ENCODE results near the gene FKBP11.
A peak's percentile ranks its signal among the peaks of the same experiment; 100 is the strongest.
"Not testable (repeated sequence)": the region's sequence is repeated elsewhere in the genome, so short reads cannot be mapped to it uniquely, and the experiment has no call there.

The FKBP11 gene

GRCh38 chr12:48882315-48882687, 43.0 kb downstream of the FKBP11 start:
- in situ Hi-C loops (cut with HindIII; ENCODE audit: low sequenced_read_pairs), result no loop called here

GRCh38 chr12:48881686-48882314, 43.5 kb downstream of the FKBP11 start:
- TF ChIP-seq, protein P1, sequence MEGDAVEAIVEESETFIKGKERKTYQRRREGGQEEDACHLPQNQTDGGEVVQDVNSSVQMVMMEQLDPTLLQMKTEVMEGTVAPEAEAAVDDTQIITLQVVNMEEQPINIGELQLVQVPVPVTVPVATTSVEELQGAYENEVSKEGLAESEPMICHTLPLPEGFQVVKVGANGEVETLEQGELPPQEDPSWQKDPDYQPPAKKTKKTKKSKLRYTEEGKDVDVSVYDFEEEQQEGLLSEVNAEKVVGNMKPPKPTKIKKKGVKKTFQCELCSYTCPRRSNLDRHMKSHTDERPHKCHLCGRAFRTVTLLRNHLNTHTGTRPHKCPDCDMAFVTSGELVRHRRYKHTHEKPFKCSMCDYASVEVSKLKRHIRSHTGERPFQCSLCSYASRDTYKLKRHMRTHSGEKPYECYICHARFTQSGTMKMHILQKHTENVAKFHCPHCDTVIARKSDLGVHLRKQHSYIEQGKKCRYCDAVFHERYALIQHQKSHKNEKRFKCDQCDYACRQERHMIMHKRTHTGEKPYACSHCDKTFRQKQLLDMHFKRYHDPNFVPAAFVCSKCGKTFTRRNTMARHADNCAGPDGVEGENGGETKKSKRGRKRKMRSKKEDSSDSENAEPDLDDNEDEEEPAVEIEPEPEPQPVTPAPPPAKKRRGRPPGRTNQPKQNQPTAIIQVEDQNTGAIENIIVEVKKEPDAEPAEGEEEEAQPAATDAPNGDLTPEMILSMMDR (IDR thresholded peaks at IDR 0.05; ENCODE audit: low read depth, low read length), result no peak
- H3K4me3 ChIP-seq (ENCODE audit: low read depth, low read length), result no peak overlapping the region
- DNase-seq (ENCODE audit: low read depth, low spot score), result no peak
- in situ Hi-C loops (cut with HindIII; ENCODE audit: low sequenced_read_pairs), result no loop called here

More at GRCh38 chr12:48882315-48882687, 43.0 kb downstream of the FKBP11 start:
- TF ChIP-seq, protein P1 (IDR thresholded peaks at IDR 0.05; ENCODE audit: low read depth, low read length), result no peak
- H3K4me3 ChIP-seq (ENCODE audit: low read depth, low read length), result no peak overlapping the region
- DNase-seq (ENCODE audit: low read depth, low spot score), result peak; percentile 12

DNA sequence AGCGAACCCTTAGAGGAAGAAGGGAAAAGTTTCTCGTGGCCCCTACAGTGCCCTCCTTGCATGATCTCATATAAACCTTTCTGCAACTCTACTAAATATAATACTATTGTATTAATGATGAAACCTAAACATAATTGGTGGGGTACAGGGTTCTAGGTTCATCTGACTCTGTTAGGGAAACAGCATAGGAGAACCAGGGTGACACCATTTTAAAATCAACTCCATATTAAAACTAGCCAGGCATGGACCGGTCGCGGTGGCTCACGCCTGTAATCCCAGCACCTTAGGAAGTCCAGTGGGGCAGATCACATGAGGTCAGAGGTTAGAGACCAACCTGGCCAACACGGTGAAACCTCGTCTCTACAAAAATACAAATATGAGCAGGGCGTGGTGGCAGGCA, 44.6 kb downstream of the FKBP11 start:
- in situ Hi-C loops (cut with HindIII; ENCODE audit: low sequenced_read_pairs), result no loop called here
- TF ChIP-seq, protein P1 (IDR thresholded peaks at IDR 0.05; ENCODE audit: low read depth, low read length), result no peak
- no peak for DNase-seq (ENCODE audit: low read depth, low spot score)
- H3K4me3 ChIP-seq (ENCODE audit: low read depth, low read length), result no peak overlapping the region

- in situ Hi-C loops (cut with HindIII; ENCODE audit: low sequenced_read_pairs), result no loop called here
- TF ChIP-seq, protein P1 (IDR thresholded peaks at IDR 0.05; ENCODE audit: low read depth, low read length), result no peak
- DNase-seq (ENCODE audit: low read depth, low spot score), result no peak
- no peak overlapping the region for H3K4me3 ChIP-seq (ENCODE audit: low read depth, low read length)
Measured at GRCh38 chr12:48878548-48878947, 46.7 kb downstream of the FKBP11 start.

DNA sequence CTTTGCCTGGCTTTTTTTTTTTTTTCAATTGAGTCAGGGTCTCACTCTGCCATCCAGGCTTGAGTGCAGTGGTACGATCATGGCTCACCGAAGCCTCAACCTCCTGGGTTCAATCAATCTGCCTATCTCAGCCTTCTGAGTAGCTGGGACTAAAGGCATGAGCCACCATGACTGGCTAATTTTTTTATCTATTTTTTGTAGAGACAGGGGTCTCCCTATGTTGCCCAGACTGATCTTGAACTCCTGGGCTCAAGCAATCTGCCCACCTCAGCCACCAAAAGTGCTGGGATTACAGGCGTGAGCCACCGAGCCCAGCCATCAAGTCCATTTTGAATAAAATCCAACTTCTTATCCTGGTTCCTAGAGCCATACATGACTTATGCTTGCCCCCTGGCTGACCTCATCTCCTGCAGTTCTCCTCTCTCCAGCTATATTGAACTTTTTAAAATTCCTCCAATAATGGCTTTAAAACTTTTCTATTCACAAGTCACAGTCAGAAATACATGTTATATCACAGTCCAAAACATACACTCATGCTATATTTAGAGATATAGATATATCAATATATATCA, 49.3 kb downstream of the FKBP11 start:
- in situ Hi-C loops (cut with HindIII; ENCODE audit: low sequenced_read_pairs), result no loop called here
- DNase-seq (ENCODE audit: low read depth, low spot score), result no peak
- TF ChIP-seq, protein P1 (IDR thresholded peaks at IDR 0.05; ENCODE audit: low read depth, low read length), result no peak
- H3K4me3 ChIP-seq (ENCODE audit: low read depth, low read length), result no peak overlapping the region

- in situ Hi-C loops (cut with HindIII; ENCODE audit: low sequenced_read_pairs); DNase-seq (ENCODE audit: low read depth, low spot score): not testable (repeated sequence)
Measured at GRCh38 chr12:48873534-48873933, 51.8 kb downstream of the FKBP11 start.

DNA sequence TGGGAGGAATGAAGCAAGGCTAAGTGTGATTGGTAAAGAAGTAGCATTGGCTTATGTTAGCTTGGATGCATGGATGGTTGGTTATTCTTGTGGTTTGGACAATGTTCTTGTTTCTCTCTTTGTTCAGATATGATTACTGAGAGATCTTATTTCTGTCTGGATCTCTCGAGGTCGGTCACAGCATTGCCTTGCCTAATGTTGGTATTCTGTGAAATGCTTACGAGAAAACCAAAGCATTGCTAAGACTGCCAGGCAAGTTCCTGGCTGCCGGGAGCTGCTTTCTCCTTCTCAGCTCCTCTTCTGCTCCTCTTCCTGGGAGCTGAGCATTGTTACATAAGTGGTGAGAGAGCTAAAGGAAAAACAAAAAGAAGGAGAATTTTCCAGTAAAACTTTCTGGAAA, 52.2 kb downstream of the FKBP11 start:
- TF ChIP-seq, protein P1 (IDR thresholded peaks at IDR 0.05; ENCODE audit: low read depth, low read length), result no peak
- in situ Hi-C loops (cut with HindIII; ENCODE audit: low sequenced_read_pairs), result no loop called here
- H3K4me3 ChIP-seq (ENCODE audit: low read depth, low read length), result no peak overlapping the region
- no peak for DNase-seq (ENCODE audit: low read depth, low spot score)

More at GRCh38 chr12:48873534-48873933, 51.8 kb downstream of the FKBP11 start:
- H3K4me3 ChIP-seq (ENCODE audit: low read depth, low read length), result not testable (repeated sequence)
